AG04450 (cell line): ENCODE measurements around the gene BRWD1. TPM values are rescaled to one million over a fixed set of nuclear protein-coding genes. Genes with fewer than 3 reads are reported as not detected.
"Not testable (repeated sequence)": the region's sequence is repeated elsewhere in the genome, so short reads cannot be mapped to it uniquely, and the experiment has no call there.

Experiments used
- CTCF ChIA-PET: fragments of 300-600, 350-600 bp; formaldehyde crosslinking; extraction: SDS; loops from one replicate; lab custom pipeline; 2022; ENCODE audit warnings: antibody characterized with exemption, inconsistent platforms; lab: Charles Lee
- POLR2A ChIA-PET: fragments of 350-600 bp; formaldehyde crosslinking; extraction: SDS; loops from one replicate; lab custom pipeline; 2021; ENCODE audit warnings: antibody characterized with exemption, inconsistent platforms; lab: Yijun Ruan, JAX
- DNase-seq: peaks from one replicate; pipeline ENCODE4 v3.0.0-alpha.2; 2011; ENCODE audit warnings: low read depth, low spot score
- H3K27ac ChIP-seq: one replicate; pipeline ENCODE4 v1.5.1; 2012; ENCODE audit warnings: low read depth, low read length, control low read depth
- H3K27me3 ChIP-seq: one replicate; pipeline ENCODE4 v1.6.0; 2012; ENCODE audit warnings: low read length; ENCODE audit not compliant: control insufficient read depth, insufficient read depth
- H3K4me3 ChIP-seq: 2 replicates; pipeline ENCODE4 v1.5.1; 2011; ENCODE audit warnings: mild to moderate bottlenecking, low read depth, low read length, control low read depth
- H3K9me3 ChIP-seq: 2 replicates; pipeline ENCODE4 v1.5.1; 2012; ENCODE audit warnings: low read length; ENCODE audit not compliant: control insufficient read depth, insufficient read depth
- CTCF ChIP-seq: IDR thresholded peaks from 2 replicates; pipeline ENCODE4 v1.5.1; 2011; ENCODE audit warnings: low read depth, low read length, control low read depth, inconsistent platforms
- polyA plus RNA-seq: library from polyadenylated mRNA; depleted of rRNA; stranded (reverse); fragments of >200 nt; gene quantifications from 2 replicates; pipeline ENCODE4 v1.2.3, GENCODE V29; 2011

BRWD1 gene
- polyA plus RNA-seq, 1 experiment, result 19.7 TPM

GRCh38 chr21:39161064-39161463 is 152.4 kb downstream of the BRWD1 start:
- H3K27me3 ChIP-seq, result peaks cover 6% of the 10 kb centered on the region
- no peak overlapping the region for H3K4me3 ChIP-seq
- TF ChIP-seq CTCF, result no peak
- no peak overlapping the region for H3K27ac ChIP-seq
- POLR2A ChIA-PET, result interaction anchor here (0.5 kb wide), 1 partner anchor 226 kb away, joined by 4 read pairs; no protein-coding TSS in a partner anchor
- CTCF ChIA-PET, result no interaction called here
- H3K9me3 ChIP-seq, result peaks cover 15% of the 10 kb centered on the region
- DNase-seq, result no peak

GRCh38 chr21:39159342-39160063 is 153.9 kb downstream of the BRWD1 start:
- no peak for TF ChIP-seq CTCF
- ChIA-PET POLR2A (interaction anchor here (0.7 kb wide), 1 partner anchor 56 kb away, joined by 3 read pairs; no protein-coding TSS in a partner anchor), CTCF (interaction anchor here (1.3 kb wide), 1 partner anchor 22 kb away, joined by 5 read pairs; no protein-coding TSS in a partner anchor)
- no peak overlapping the region for H3K4me3 ChIP-seq
- H3K9me3 ChIP-seq, result peaks cover 9% of the 10 kb centered on the region
- H3K27ac ChIP-seq, result no peak overlapping the region
- H3K27me3 ChIP-seq, result peaks cover 6% of the 10 kb centered on the region
- peak; percentile 27 for DNase-seq

GRCh38 chr21:39157241-39157640 is 156.2 kb downstream of the BRWD1 start:
- DNase-seq, H3K9me3 ChIP-seq, H3K4me3 ChIP-seq, H3K27me3 ChIP-seq, CTCF ChIA-PET, POLR2A ChIA-PET, H3K27ac ChIP-seq: not testable (repeated sequence)

GRCh38 chr21:39156024-39156423 is 157.4 kb downstream of the BRWD1 start:
- TF ChIP-seq CTCF, result no peak
- no peak overlapping the region for H3K4me3 ChIP-seq
- H3K27me3 ChIP-seq, result peaks cover 6% of the 10 kb centered on the region
- DNase-seq, result no peak
- ChIA-PET CTCF (no interaction called here), POLR2A (no interaction called here)
- peak overlapping the region; percentile 31 for H3K27ac ChIP-seq
- H3K9me3 ChIP-seq, result peaks cover 4% of the 10 kb centered on the region; the same call in 1 of the 2 replicates

- TF ChIP-seq CTCF, result no peak
- Histone ChIP-seq H3K9me3 (peaks cover 4% of the 10 kb centered on the region; the same call in 1 of the 2 replicates), H3K27ac (peak overlapping the region; percentile 31), H3K4me3 (no peak overlapping the region), H3K27me3 (peaks cover 6% of the 10 kb centered on the region)
- DNase-seq, result no peak
- POLR2A ChIA-PET, result no interaction called here
- CTCF ChIA-PET, result no interaction called here
Measured at GRCh38 chr21:39155578-39155977, 157.9 kb downstream of the BRWD1 start.
